ENCODE results near the gene MTMR3.
"Not testable (repeated sequence)": the region's sequence is repeated elsewhere in the genome, so short reads cannot be mapped to it uniquely, and the experiment has no call there.

Gene MTMR3

GRCh38 chr22:29967461-29967860 lies 84.5 kb downstream of the MTMR3 start:
- no peak for DNase-seq (ENCODE audit: low read depth)

GRCh38 chr22:29971607-29972006 lies 88.6 kb downstream of the MTMR3 start:
- no peak for DNase-seq (ENCODE audit: low read depth)

GRCh38 chr22:29972121-29972520 lies 89.1 kb downstream of the MTMR3 start:
- DNase-seq (ENCODE audit: low read depth): no peak

- no peak for DNase-seq (ENCODE audit: low read depth)
These were observed 90.3 kb downstream of the MTMR3 start for GRCh38 chr22:29973269-29973668.

GRCh38 chr22:29973680-29974079 lies 90.7 kb downstream of the MTMR3 start:
- DNase-seq (ENCODE audit: low read depth): not testable (repeated sequence)

- DNase-seq (ENCODE audit: low read depth): no peak
These were observed 92.5 kb downstream of the MTMR3 start for GRCh38 chr22:29975494-29975893.

- DNase-seq (ENCODE audit: low read depth): no peak
These were observed 94.1 kb downstream of the MTMR3 start for GRCh38 chr22:29977107-29977506.

- DNase-seq (ENCODE audit: low read depth): no peak
These were observed 96.9 kb downstream of the MTMR3 start for GRCh38 chr22:29979777-29980321.

- no peak for DNase-seq (ENCODE audit: low read depth)
These were observed 100.4 kb downstream of the MTMR3 start for GRCh38 chr22:29983296-29983917.

GRCh38 chr22:29985912-29986311 lies 102.9 kb downstream of the MTMR3 start:
- no peak for DNase-seq (ENCODE audit: low read depth)

GRCh38 chr22:29987137-29987536 lies 104.2 kb downstream of the MTMR3 start:
- DNase-seq (ENCODE audit: low read depth): no peak

- no peak for DNase-seq (ENCODE audit: low read depth)
These were observed 105.7 kb downstream of the MTMR3 start for GRCh38 chr22:29988719-29989118.

- DNase-seq (ENCODE audit: low read depth): no peak
These were observed 106.5 kb downstream of the MTMR3 start for GRCh38 chr22:29989446-29989845.

- DNase-seq (ENCODE audit: low read depth): no peak
These were observed 109.6 kb downstream of the MTMR3 start for GRCh38 chr22:29992341-29993275.

- DNase-seq (ENCODE audit: low read depth): no peak
These were observed 111.2 kb downstream of the MTMR3 start for GRCh38 chr22:29994027-29994715.

- no peak for DNase-seq (ENCODE audit: low read depth)
These were observed 112.0 kb downstream of the MTMR3 start for GRCh38 chr22:29994943-29995342.

- DNase-seq (ENCODE audit: low read depth): no peak
These were observed 114.1 kb downstream of the MTMR3 start for GRCh38 chr22:29997107-29997506.

- no peak for DNase-seq (ENCODE audit: low read depth)
These were observed 114.5 kb downstream of the MTMR3 start for GRCh38 chr22:29997516-29997915.

- DNase-seq (ENCODE audit: low read depth): no peak
These were observed 115.8 kb downstream of the MTMR3 start for GRCh38 chr22:29998627-29999384.

GRCh38 chr22:30000566-30000965 lies 117.6 kb downstream of the MTMR3 start:
- no peak for DNase-seq (ENCODE audit: low read depth)

- no peak for DNase-seq (ENCODE audit: low read depth)
These were observed 118.5 kb downstream of the MTMR3 start for GRCh38 chr22:30001459-30001858.
